GF-D8 (cell line): Measurements from ENCODE around the gene SMIM31.

Experiments used
- DNase-seq: peaks from one replicate; lab custom pipeline; 2025; lab: John Stamatoyannopoulos, UW

SMIM31 gene

GRCh38 chr4:164783976-164784375 lies 30.0 kb downstream of the SMIM31 start:
- no peak for DNase-seq

DNA sequence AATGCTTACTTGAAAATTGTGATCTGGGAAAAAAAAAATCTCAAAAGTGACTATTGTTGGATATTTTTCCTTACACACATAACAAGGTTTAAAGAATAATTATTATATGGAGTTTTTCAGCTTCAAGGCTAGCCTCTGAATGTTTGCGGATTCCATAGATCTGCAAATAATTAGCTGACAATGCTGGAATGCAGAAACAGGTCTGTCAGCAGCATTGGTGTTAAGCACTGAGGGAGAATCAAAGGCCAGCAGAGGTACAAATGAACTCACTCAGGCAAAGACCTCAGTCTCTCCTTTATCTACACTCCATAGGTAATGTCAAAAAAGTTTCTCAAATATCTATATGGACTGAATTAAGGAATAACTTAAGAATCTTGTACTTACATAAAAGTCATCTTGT lies 35.1 kb downstream of the SMIM31 start:
- DNase-seq: no peak

GRCh38 chr4:164790249-164790648 lies 36.3 kb downstream of the SMIM31 start:
- DNase-seq: no peak

- no peak for DNase-seq
Observed at GRCh38 chr4:164799410-164799809, 45.5 kb downstream of the SMIM31 start.

- no peak for DNase-seq
Observed at GRCh38 chr4:164800786-164801185, 46.9 kb downstream of the SMIM31 start.

DNA sequence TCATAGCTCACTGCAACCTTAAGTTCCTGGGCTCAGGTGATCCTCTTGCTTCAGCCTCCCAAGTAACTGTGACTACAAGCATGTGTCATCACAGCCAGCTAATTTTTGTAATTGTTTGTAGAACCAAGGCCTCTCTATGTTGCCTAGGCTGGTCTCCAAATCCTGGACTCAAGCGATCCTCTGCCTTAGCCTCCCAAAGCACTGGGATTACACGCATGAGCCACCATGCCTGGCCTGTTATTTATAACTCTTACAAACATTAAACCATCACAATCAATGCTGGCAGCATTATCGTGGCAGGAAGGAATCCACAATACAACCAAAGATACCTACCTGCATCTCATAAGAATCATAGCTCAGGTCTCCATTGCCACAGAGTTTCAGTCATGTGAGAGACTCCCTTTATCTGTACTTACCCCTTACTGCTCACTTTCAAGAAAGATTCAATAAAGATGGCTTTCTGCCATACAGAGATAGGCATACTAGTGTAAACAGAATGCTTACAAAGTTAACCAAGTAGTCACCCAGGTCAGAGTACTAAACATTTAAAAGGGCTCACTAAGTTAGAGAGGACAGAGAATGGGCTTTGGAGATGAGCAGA lies 48.5 kb downstream of the SMIM31 start:
- no peak for DNase-seq

DNA sequence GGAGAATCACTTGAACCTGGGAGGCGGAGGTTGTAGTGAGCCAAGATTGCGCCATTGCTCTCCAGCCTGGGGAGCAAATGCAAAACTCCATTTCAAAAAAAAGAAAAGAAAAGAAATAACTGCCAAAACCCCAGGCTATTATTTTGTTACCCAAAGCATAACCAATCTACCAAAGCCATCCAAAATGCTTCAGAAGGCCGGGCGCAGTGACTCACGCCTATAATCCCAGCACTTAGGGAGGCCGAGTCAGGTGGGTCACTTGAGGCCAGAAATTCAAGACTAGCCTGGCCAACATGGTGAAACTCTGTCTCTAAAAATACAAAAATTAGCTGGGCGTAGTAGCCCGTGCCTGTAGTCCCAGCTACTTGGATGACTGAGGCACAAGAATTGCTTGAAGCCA lies 49.8 kb downstream of the SMIM31 start:
- DNase-seq: no peak

DNA sequence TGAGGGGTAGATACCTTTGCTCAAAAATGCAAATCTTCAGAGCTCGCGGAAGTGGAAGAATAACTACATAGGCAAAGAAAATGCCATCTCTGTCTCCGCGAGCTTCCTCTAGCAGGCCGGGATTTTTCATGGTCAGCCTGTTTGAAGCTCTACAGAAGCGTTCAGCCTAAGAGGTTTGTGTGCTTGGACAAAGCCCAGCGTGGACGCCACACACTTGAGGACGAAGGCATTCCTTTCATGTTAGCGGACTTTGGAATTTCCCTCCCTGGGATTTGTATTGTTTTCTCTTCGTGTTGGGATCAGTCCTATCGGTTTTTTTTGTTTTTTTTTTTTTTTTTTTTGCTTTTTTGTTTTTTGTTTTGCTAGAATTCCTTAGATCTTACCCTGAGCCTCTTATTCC lies 53.7 kb downstream of the SMIM31 start:
- DNase-seq: no peak

- DNase-seq: no peak
Observed at GRCh38 chr4:164813554-164813953, 59.6 kb downstream of the SMIM31 start.

DNA sequence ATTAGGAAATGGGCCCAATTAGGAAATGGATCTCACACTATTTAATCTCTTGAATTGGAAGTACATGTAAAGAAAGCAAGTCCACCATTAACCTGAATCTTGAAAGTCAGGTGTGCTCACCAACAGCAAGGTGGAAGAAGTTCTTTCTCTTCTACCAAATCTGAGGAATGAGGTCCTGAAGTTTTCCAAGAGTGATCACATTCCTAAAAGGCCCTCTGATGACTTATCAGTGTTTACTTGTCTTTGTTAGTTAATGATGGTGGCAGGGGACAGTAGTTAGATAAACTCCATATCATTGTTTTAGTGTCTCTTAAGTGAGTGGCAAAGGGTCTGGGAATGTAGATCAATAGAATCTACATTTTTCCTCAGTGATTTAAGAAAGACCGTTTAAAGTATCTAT lies 61.8 kb downstream of the SMIM31 start:
- no peak for DNase-seq

GRCh38 chr4:164819366-164819765 lies 65.4 kb downstream of the SMIM31 start:
- DNase-seq: no peak

GRCh38 chr4:164821711-164822110 lies 67.8 kb downstream of the SMIM31 start:
- no peak for DNase-seq

- no peak for DNase-seq
Observed at GRCh38 chr4:164824581-164824980, 70.7 kb downstream of the SMIM31 start.

DNA sequence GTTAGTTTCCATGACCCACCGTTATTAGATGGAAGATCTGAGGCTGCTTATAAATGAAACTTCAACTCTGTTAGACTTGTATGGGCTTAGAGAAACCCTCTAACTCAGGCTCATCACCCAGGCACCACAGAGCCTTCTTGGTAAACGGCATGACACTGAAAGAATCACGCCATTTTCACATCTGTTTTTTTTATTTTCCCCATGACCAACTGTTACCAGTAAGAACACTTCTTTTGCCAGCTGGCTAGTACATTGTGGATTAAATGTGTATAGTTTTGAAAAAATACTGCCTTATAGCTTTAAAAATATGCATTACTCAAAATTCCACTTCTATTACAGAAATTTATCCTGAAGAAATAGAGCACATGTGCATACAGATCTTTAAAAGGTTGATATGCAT lies 75.0 kb downstream of the SMIM31 start:
- no peak for DNase-seq

DNA sequence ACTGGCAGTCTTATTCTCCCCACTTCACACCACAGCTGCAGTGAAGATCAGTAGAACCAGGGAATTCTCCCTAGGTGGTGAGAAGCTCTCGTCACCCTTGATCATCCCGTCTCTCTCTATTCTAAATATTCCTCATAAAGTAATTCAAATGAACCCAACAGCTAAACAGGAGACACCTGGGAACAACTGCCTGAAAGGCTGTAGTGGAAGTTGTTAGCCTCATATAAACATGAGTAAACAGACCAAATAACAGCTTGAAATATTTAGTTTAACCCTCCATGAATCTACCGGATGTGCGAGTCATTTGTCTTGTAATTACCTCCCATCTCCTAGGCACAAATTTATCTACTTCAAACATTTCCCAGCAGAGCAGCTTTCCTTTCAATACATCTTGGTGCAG lies 92.6 kb downstream of the SMIM31 start:
- DNase-seq: no peak

- no peak for DNase-seq
Observed at GRCh38 chr4:164847016-164847415, 93.1 kb downstream of the SMIM31 start.

GRCh38 chr4:164847967-164848649 lies 94.2 kb downstream of the SMIM31 start:
- DNase-seq: no peak
